GM12891 (cell line): ENCODE data around the gene PBXIP1.
A peak's percentile ranks its signal among the peaks of the same experiment; 100 is the strongest.

Experiments used
- DNase-seq: peaks from one replicate; pipeline ENCODE4 v3.0.0; 2011; ENCODE audit warnings: low spot score; ENCODE audit not compliant: insufficient read length
- FAIRE-seq: peaks from 2 replicates; lab custom pipeline; 2011; peaks lifted over from hg19 to GRCh38; lab: Jason Lieb, UNC
- PAX5 ChIP-seq: IDR thresholded peaks from 2 replicates; pipeline ENCODE4 v1.6.1; 2011; ENCODE audit warnings: low read length, moderate library complexity, mild to moderate bottlenecking; ENCODE audit not compliant: insufficient read depth, severe bottlenecking
- POLR2A ChIP-seq: IDR thresholded peaks from 2 replicates; pipeline ENCODE4 v1.6.1; 2011; ENCODE audit warnings: low read depth, low read length, control low read depth
- POLR2AphosphoS5 ChIP-seq: IDR thresholded peaks from 2 replicates; pipeline ENCODE4 v1.6.1; 2011; ENCODE audit warnings: low read depth, low read length, control low read depth
- POU2F2 ChIP-seq: IDR thresholded peaks from 2 replicates; pipeline ENCODE4 v1.6.1; 2011; ENCODE audit warnings: low read depth, mild to moderate bottlenecking, control low read depth, low read length, moderate library complexity
- SPI1 ChIP-seq: IDR thresholded peaks from 2 replicates; pipeline ENCODE4 v1.6.1; 2011; ENCODE audit warnings: low read depth, low read length, control low read depth
- TAF1 ChIP-seq: IDR thresholded peaks from 2 replicates; pipeline ENCODE4 v1.6.1; 2011; ENCODE audit warnings: low read depth, low read length, control low read depth

PBXIP1 gene

DNA sequence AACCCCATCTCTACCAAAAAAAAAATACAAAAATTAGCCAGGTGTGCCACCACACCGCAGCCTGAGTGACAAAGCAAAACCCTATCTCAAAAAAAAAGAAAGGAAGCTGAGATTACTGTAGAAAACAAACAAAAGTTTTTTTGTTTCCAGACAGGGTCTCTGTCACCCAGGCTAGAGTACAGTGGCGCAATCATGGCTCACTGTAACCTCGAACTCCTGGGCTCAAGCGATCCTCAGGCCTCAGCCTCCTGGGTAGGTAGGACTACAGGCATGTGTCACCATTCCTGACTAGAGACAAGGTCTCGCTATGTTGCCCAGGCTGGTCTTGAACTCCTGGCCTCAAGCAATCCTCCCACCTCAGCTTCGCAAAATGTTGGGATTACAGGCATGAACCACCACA is 8.5 kb upstream of the PBXIP1 start:
- DNase-seq: no peak
- TF ChIP-seq TAF1: no peak
- no peak for TF ChIP-seq PAX5
- no peak for TF ChIP-seq POLR2A
- TF ChIP-seq SPI1: no peak
- no peak for TF ChIP-seq POLR2AphosphoS5
- TF ChIP-seq POU2F2: no peak
- no peak for FAIRE-seq

DNA sequence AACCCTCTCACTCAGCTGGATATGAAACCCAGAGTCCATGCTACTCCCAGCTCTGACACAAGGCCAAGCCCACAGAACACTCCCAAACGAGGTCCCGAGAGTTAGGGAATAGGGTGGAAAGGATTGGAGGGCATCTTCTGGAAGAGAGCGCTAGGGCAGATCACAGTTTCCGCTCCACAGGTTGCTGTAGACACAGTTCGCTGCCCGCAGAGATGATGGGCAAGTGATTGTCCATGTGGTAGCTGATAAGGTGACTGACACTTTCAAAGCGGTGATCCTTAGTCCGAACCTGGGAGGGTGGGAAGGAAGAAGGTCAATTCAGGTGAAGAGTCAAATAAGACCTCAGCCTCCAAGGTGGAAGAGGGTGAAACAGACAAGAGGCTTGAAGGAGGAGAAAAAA is 7.7 kb upstream of the PBXIP1 start:
- no peak for FAIRE-seq
- TF ChIP-seq PAX5 (no peak), POLR2AphosphoS5 (no peak), TAF1 (no peak), POLR2A (no peak), SPI1 (no peak), POU2F2 (no peak)
- DNase-seq: no peak

DNA sequence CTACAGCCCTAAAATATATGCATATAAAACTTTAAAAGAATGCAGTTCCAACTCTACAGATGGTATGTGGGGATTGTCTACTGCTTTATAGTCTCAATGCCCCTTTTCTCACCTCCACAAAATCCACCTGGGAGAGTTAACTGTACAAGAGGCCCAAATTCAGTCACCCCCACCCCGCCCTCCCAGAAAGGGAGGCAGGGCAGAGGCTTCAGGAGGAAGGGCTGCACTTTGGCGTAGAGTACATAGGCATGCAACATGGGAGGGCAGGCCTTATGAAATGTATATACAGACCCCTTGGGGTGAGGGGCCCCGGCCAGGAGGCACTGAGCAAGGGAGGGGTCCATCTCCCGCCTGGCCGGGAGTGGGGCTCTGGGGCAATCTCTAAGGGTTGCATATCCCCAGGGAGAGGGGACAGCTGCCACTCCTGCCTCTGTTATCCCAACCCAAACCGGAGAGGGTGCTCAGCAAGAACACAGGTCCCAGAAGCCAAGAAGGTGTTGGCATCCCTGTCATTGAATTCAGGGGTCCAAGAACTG is 7.0 kb upstream of the PBXIP1 start:
- TF ChIP-seq POLR2AphosphoS5 (no peak), PAX5 (no peak), SPI1 (no peak), POLR2A (no peak), TAF1 (no peak), POU2F2 (no peak)
- FAIRE-seq (no peak), DNase-seq (no peak)

DNA sequence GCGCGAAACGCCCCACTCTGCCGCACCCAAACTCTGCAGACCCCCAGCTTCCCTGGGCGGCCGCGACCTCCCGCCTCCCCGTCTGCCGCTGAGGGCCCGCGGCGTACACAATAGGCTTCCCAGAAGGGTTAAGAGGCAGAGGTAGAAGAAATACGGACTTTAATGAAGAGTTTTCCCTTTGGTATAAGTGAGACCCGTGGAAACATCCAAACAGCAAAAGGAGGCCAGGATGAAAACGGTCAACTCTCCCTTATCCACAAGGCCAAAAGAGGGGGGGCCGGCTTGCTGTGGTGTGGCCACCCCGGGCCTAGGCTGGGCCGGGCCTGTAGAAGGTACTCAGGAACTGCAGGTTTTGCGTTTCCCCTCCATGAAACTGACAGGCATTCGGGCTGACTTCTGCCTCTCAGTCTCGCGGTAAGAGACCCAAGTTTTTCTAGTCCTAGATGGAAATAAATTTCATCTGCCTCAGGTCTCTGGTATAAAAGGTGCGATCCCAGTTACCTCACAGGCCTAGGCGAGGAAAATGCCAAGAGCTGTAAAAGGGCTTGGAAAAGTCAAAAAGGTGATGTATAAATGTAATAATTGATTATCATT is 6.4 kb upstream of the PBXIP1 start:
- FAIRE-seq (no peak), DNase-seq (no peak)
- TF ChIP-seq POLR2AphosphoS5 (peak; percentile 35; the same call in 1 of the 2 replicates), PAX5 (no peak), POLR2A (0 out of 2 replicates have a peak, but pooled peaks have one; percentile 4), POU2F2 (no peak), TAF1 (no peak)

- DNase-seq (peak; percentile 91), FAIRE-seq (peak; percentile 92)
- no peak for TF ChIP-seq POU2F2
- peak; percentile 77 for TF ChIP-seq POLR2A
- peak; percentile 72 for TF ChIP-seq TAF1
- no peak for TF ChIP-seq SPI1
- TF ChIP-seq PAX5: no peak
- TF ChIP-seq POLR2AphosphoS5: peak; percentile 74
Observed at GRCh38 chr1:154961207-154962155, 5.6 kb upstream of the PBXIP1 start, which contains the start of gene PYGO2. PYGO2 (minus strand) TSS chr1:154961782; CDS start chr1:154961576, 206 bp downstream.

- no peak for TF ChIP-seq POLR2A
- no peak for TF ChIP-seq TAF1
- no peak for TF ChIP-seq POU2F2
- no peak for TF ChIP-seq PAX5
- no peak for TF ChIP-seq SPI1
- no peak for TF ChIP-seq POLR2AphosphoS5
- FAIRE-seq: no peak
- no peak for DNase-seq
Observed at GRCh38 chr1:154960446-154961136, 4.7 kb upstream of the PBXIP1 start.

- no peak for FAIRE-seq
- no peak for DNase-seq
- TF ChIP-seq POLR2AphosphoS5 (no peak), TAF1 (no peak), SPI1 (no peak), POU2F2 (no peak), POLR2A (no peak), PAX5 (no peak)
Observed at GRCh38 chr1:154959426-154959780, 3.5 kb upstream of the PBXIP1 start.

GRCh38 chr1:154958681-154959425 is 3.0 kb upstream of the PBXIP1 start:
- DNase-seq (no peak), FAIRE-seq (no peak)
- TF ChIP-seq PAX5 (no peak), POU2F2 (no peak), TAF1 (no peak), POLR2A (no peak), POLR2AphosphoS5 (no peak), SPI1 (no peak)
